Urothelium cell line (cell line): ENCODE measurements around the gene DBNDD2.

Experiments used
- DNase-seq: peaks from one replicate; pipeline ENCODE4 v3.0.0; 2011; ENCODE audit warnings: low spot score, mixed read lengths
- FAIRE-seq: peaks from 2 replicates; lab custom pipeline; 2011; peaks lifted over from hg19 to GRCh38; lab: Jason Lieb, UNC

DBNDD2 gene

GRCh38 chr20:45377269-45377668 is 30.8 kb upstream of the DBNDD2 start:
- DNase-seq (no peak), FAIRE-seq (no peak)

GRCh38 chr20:45378191-45378590 is 29.9 kb upstream of the DBNDD2 start, which contains the start of gene TP53TG5:
Gene TP53TG5 (minus strand): TSS chr20:45378325. CDS start chr20:45378236, 89 bp downstream.
- FAIRE-seq: no peak
- DNase-seq: no peak

GRCh38 chr20:45387274-45387673 is 20.8 kb upstream of the DBNDD2 start:
- no peak for FAIRE-seq
- DNase-seq: no peak

DNA sequence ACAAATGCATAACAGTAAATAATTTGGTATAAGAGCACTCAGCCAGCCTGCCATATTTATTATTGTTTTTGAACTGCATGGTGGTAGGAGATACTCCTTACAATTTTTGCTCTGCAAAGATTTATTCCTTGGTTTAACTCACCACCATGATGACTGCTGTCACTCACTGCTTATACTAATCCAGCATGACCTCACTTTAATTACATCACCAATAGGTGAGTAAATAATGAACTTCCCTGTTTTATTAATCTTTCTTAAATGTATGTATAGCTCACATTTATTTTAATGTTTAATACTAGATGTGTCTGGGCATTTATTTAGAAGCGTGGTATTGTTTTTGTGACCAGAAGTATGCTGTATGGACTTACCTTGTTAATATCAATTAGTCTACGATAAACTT is 17.2 kb upstream of the DBNDD2 start:
- DNase-seq (no peak), FAIRE-seq (no peak)

- FAIRE-seq: no peak
- DNase-seq: no peak
Observed at GRCh38 chr20:45391559-45391958, 16.5 kb upstream of the DBNDD2 start.

- FAIRE-seq: no peak
- no peak for DNase-seq
Observed at GRCh38 chr20:45392733-45393132, 15.4 kb upstream of the DBNDD2 start.

DNA sequence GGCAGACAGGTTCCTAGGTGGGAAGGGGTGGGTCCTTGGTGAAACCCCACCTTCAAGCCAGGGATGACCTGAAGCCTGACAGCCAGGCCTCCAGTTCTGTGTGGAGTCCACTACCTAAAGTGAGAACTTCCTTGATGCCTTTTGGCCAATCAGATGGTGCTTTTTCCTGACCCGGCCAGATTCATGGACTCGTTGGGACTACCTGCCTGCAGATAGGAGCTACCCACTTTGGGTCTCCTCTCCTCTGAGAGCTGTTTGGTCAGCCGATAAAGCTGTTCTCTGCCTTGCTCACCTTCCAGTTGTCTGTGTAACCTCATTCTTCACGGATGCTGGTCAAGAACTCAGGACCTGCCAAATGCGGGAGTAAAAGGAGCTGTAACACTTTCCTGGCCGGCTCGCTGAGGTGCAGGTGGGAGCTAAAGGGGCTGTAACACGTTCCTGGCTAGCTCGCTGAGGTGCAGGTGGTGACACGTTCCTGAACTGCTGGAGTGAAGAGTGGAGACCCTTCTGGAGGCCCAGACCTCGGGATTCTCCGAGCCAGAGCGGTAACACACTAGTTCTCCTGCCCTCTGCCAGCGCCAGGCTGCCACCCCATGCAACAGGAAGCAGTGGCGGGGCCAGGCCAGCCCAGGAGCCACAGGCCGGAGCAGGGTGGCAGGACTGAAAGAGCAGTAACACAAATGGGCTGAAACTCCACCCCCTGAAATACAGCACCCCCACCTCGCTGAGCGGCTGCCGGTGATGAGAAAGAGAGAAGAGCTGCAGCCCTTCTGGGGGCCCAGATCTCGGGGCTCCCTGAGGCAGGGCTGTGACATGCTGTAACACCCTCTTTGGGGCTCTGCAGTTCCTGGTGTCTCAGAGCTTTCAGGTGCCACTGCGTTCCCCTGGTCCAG is 13.6 kb upstream of the DBNDD2 start:
- DNase-seq: no peak
- no peak for FAIRE-seq

DNA sequence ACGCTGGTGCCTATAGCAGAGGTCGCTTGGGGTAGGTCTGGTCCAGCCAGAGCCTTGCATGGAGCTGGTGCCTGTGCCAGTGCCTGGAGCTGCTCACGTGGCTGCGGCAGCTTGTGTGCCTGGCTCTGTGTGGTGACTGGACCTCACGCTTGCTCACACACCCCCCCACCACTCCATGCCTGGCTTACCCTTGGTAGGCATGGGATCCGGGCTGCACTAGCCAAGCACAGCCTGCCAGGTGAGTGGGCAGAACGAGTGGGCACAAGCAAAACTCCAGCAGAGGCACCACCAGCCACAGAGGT is 13.0 kb upstream of the DBNDD2 start:
- DNase-seq (no peak), FAIRE-seq (no peak)

DNA sequence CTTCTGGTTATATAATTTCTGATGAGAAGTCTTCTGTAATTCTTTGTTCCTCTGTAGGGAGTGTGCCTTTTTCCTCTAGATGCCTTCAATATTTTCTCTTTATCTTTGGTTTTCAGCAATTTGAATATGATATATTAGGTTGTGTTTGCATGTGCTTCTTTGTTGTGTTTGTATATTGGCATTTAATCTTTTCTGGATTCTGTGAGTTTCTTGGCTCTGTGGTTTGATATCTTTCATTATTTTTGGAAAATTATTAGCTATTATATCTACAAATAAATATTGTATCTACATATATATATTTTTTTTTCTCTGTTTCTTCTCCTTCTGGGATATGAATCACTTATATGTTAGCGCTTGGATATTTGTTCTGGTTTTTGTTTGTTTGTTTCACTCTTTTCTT is 9.1 kb upstream of the DBNDD2 start:
- no peak for FAIRE-seq
- no peak for DNase-seq

DNA sequence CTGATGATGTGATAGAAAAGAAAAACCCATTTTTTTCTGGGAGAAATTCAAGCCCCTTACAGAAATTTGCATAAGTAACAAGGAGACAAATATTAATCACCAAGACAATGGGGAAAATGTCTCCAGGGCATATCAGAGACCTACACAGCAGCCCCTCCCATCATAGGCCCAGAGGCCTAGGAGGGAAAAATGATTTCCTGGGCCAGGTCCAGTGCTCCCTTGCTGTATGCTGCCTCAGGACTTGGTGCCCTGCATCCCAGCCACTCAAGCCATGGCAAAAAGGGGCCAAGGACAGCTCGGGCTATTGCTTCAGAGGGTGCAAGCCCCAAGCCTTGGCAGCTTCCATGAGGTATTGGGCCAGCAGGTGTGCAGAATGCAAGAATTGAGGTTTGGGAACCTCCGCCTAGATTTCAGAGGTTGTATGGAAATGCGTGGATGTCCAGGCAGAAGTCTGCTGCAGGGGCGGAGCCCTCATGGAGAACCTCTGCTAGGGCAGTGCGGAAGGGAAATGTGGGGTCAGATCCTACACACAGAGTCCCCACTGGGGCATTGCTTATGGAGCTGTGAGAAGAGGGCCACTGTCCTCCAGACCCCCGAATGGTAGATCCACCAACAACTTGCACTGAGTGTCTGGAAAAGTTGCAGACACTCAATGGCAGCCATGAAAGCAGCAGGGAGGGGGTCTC is 7.6 kb upstream of the DBNDD2 start:
- FAIRE-seq (no peak), DNase-seq (no peak)

DNA sequence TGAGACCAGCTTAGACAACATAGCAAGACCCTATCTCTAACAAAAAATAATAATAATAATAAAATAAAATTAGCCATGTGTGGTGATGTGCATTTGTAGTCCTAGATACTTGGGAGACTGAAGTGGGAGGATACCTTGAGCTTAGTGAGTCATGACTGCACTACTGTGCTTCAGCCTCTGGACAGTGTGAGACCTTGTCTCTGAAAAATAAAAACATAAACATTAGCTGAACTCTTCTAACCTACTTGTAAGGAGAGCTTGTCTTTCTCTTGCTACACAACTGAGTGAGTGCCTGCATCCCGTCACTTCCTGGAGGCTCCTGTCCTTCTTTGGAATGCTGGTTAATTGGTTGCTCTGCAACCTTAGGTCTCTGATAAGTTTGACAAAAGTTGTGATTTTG is 5.1 kb upstream of the DBNDD2 start:
- FAIRE-seq: no peak
- no peak for DNase-seq

DNA sequence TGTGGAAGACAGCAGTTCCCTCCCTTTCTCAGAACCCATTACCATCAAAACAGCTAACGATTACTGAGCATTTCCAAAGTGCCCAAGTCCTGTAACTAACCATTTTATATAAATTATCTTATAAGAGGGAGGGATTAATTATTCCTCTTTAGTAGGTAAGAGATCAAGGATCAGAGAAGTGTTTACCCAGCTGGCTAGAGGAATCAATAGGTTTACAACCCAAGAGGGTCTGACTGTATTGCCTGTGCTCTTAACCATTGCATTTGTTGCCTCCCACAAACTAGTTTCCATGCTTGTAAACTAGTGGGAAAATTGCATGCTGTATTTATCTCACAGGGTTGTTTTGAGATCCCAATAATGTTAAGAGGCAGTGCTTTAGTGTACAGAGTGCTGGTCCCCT is 3.7 kb upstream of the DBNDD2 start:
- FAIRE-seq (no peak), DNase-seq (no peak)

GRCh38 chr20:45405571-45406259 is 2.4 kb upstream of the DBNDD2 start:
- no peak for FAIRE-seq
- peak; percentile 51 for DNase-seq

DNA sequence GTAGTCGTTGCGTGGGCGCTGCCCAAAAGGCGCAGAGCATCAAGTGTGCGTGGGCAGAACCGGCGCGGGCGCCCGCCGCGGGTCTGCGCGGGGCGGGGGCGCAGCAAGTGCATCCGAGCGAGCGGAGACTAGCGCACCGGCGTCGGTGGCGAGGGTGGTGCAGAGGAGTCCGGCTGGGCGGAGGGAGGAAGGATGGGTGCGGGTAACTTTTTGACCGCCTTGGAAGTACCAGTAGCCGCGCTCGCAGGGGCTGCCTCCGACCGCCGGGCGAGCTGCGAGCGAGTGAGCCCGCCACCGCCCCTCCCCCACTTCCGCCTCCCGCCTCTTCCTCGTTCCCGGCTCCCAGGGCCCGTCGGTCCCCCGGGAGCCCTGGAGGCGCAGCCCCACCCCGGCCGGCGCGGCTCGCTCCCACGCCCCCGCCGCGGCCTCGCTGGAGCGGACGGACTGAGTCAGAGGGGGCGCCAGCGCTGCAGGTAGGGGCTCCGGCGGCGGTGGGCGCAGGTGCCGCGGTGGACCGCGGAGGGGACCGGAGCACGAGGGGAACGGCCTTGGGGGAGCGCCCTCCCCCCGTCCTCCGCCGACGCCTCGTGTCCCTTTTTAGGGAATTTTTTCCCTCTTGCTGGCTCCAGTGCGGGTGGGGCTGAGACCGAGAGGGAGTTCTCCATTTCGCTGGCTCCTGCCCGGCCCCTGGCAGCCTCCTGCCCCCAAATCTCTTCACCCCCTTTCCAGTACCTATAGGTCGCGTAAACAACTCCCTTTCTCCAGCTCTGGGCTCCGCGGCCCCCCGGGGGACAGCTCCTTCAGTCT is 1.6 kb upstream of the DBNDD2 start:
- peak; percentile 56 for FAIRE-seq
- peak; percentile 87 for DNase-seq

DNA sequence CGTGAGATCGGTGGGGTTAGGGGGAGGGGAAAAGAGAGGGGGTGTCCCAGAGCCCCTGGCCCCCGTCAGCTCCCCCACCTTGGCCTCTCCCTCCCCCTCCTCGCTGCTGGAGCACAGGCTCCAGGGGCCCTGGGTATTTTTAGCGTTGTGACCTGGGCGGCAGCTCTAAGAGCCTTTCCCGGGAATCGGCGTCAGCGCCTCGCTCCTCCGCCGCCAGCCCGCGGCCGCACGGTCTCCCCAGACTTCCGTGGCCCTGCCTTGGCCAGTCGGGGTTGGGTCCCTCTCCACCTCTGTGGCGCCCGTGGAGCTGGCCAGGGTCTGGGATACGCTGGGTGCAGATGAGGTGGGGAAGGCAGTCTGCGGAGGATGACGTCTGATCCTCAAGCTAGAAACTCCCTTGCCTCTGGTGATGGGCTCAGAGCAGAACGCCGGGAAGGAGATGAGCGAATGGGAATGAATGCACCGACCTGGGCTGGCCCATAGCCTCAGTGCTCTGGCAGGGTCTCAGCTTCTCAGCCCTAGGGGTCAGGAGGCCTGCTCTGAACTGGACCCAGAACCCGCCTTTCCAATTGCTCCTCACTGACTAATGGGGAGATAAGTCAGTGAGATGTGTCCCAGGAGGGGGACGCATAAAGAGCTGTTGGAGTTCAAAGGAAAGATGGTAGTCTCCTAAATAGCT is 883 bp upstream of the DBNDD2 start:
- DNase-seq (peak; percentile 57), FAIRE-seq (no peak)

DNA sequence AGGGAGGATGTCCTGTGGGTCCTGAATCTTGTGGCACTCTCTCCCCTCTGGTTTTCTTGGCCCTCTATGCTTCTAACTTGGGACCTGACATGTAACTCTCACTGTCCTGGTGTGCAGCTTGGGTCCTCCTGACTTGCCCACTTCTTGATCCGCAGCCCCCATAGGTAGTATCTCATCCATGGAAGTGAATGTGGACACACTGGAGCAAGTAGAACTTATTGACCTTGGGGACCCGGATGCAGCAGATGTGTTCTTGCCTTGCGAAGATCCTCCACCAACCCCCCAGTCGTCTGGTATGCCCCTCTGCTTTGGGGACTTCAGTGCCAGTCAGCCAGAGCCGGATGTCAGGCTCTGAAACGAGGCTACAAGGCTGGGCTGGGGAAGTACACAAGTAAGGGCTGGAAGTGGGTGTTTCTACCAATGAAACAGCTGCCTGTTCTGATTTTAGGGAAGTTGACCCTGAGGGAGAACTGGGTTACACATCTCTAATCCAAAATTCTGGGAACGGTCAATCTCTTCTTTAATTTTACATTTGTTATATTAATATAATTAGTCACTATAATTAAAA is 641 bp downstream of the DBNDD2 start:
- FAIRE-seq (no peak), DNase-seq (no peak)

DNA sequence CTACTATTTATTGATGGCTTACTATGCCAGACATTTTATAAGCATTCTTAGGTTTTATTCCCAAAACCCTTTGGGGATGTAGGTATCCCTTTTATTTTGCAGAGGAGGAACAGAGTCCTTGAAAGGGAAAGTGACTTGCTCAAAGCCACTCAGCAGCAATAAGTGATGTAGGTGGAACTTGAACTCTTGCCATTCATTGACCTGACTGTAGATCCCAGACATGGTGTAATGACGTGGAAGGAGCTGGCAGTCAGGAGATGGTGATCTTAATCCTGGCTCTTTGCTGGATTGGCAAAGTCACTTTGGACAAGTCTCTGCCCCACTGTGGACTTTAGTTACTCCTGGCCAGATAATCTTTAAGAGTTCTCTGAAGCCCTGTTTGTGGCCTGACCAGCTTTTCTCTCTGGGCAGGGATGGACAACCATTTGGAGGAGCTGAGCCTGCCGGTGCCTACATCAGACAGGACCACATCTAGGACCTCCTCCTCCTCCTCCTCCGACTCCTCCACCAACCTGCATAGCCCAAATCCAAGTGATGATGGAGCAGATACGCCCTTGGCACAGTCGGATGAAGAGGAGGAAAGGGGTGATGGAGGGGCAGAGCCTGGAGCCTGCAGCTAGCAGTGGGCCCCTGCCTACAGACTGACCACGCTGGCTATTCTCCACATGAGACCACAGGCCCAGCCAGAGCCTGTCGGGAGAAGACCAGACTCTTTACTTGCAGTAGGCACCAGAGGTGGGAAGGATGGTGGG is 1.6 kb downstream of the DBNDD2 start:
- no peak for FAIRE-seq
- no peak for DNase-seq

DNA sequence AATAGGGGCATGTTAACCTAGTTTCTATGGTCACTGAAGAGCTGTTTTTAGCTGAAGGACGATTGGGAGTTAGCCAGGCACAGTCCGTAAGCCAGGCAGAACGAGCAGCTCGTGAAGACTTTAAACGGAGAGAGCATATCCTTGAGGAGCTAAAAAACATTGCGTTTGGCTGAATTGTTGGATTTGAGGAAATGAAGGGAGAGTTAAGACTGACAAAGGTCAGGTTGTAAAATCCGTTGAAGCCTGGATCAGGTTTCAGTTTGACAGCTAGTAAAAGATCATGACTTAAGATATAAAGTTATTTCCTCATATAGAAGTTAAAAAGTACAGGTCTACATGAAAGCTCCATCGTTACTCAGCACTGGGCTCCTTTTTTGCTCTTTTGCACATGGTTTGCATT is 2.8 kb downstream of the DBNDD2 start:
- DNase-seq (no peak), FAIRE-seq (no peak)

DNA sequence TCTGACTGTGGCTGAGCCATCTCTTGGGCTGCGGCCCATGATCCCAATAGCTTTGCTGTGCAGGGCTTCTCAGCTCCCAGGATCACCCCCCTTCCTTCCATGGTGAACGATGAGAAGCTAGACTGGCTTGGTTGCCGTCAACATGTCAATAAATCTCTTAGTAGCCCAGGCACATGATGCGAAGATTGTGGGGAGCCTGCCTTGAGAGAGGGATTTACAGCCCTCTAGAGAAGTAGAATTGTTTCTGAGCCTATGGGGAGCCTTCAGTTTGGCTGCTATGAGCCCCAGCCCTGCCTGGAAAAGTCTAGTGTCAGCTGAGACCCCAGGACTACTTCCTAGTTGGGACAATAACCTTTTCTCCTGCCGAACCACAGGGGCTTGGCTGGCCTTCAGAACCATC is 4.6 kb downstream of the DBNDD2 start:
- FAIRE-seq (no peak), DNase-seq (no peak)
